HL-60 (cell line): Measurements from ENCODE around the gene SMURF1.

Experiments
- CTCF ChIP-seq: IDR thresholded peaks from one replicate; pipeline ENCODE4 v1.5.1; 2011; ENCODE audit warnings: low read length, control low read depth, inconsistent platforms; ENCODE audit not compliant: insufficient read depth
- REST ChIP-seq: IDR thresholded peaks from 2 replicates; pipeline ENCODE4 v1.6.1; 2012; ENCODE audit warnings: low read depth; ENCODE audit not compliant: insufficient replicate concordance

GRCh38 chr7:99106411-99106810, 37.5 kb downstream of the SMURF1 start:
- TF ChIP-seq CTCF (no peak), REST (no peak)
